SK-N-SH (cell line): ENCODE data around the gene ITIH5. TPM values are rescaled to one million over a fixed set of nuclear protein-coding genes. Genes with fewer than 3 reads are reported as not detected.

Experiments
- ELF1 ChIP-seq: IDR thresholded peaks from 2 replicates; pipeline ENCODE4 v1.4.0; 2012
- FOSL2 ChIP-seq: IDR thresholded peaks from 2 replicates; pipeline ENCODE4 v1.4.0; 2012; ENCODE audit warnings: low read depth, mild to moderate bottlenecking, moderate library complexity, borderline replicate concordance
- FOXM1 ChIP-seq: IDR thresholded peaks from 2 replicates; pipeline ENCODE4 v1.4.0; 2012; ENCODE audit warnings: low read depth, mild to moderate bottlenecking
- MEF2A ChIP-seq: IDR thresholded peaks from 2 replicates; pipeline ENCODE4 v1.4.0; 2012; ENCODE audit warnings: low read depth, borderline replicate concordance
- NRF1 ChIP-seq: IDR thresholded peaks from 2 replicates; pipeline ENCODE4 v1.6.1; 2012; ENCODE audit warnings: low read depth, mild to moderate bottlenecking, low read length
- POLR2AphosphoS5 ChIP-seq: IDR thresholded peaks from 2 replicates; pipeline ENCODE4 v1.6.1; 2012; ENCODE audit warnings: low read depth, low read length
- RFX5 ChIP-seq: IDR thresholded peaks from 2 replicates; pipeline ENCODE4 v1.6.1; 2012; ENCODE audit warnings: mild to moderate bottlenecking, improper control_type of control experiment, low read length
- polyA plus RNA-seq, 3 experiments: library from polyadenylated mRNA; depleted of rRNA; stranded (reverse); fragments of >200 nt; gene quantifications; 2 replicates each; pipeline ENCODE4 v1.2.3, GENCODE V29; 2012
- TF ChIP-seq, protein P1 (sequence below): IDR thresholded peaks from 2 replicates; pipeline ENCODE4 v1.4.0; 2012; ENCODE audit warnings: low read depth, borderline replicate concordance
- TF ChIP-seq, protein P2 (sequence below): IDR thresholded peaks from 2 replicates; pipeline ENCODE4 v1.4.0; 2012; ENCODE audit warnings: low read depth
- TF ChIP-seq, protein P3 (sequence below): fragments of 200-600 bp; sonication (generic); IDR thresholded peaks from 2 replicates; pipeline ENCODE4 v1.6.1; 2017; ENCODE audit warnings: antibody characterized with exemption, mild to moderate bottlenecking, moderate library complexity

Gene ITIH5
- polyA plus RNA-seq, 1 of the 3 experiments (the other 2 are of a cell fraction) = 0.07 TPM

DNA sequence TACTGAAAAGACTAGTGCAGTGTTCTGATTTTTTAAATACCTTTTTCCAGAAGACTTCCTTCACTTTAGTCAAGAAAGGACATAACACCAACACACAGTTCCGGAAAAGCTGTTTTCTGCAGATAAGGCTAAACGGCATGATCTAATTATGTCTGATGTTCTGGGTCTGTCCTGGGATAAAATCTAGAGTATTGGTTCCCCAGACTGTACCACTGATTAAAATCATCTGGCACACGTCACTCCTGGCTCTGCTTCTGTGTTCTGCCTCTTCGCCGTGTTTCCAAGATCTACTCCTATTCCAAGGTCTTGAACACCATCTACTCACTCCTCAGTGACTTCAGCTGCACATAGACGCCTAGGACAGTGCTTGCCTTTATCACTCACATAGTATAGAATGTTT lies 155.2 kb downstream of the ITIH5 start (continued):
- TF ChIP-seq, protein P1, sequence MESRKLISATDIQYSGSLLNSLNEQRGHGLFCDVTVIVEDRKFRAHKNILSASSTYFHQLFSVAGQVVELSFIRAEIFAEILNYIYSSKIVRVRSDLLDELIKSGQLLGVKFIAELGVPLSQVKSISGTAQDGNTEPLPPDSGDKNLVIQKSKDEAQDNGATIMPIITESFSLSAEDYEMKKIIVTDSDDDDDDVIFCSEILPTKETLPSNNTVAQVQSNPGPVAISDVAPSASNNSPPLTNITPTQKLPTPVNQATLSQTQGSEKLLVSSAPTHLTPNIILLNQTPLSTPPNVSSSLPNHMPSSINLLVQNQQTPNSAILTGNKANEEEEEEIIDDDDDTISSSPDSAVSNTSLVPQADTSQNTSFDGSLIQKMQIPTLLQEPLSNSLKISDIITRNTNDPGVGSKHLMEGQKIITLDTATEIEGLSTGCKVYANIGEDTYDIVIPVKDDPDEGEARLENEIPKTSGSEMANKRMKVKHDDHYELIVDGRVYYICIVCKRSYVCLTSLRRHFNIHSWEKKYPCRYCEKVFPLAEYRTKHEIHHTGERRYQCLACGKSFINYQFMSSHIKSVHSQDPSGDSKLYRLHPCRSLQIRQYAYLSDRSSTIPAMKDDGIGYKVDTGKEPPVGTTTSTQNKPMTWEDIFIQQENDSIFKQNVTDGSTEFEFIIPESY = no peak
- TF ChIP-seq FOXM1 = no peak
- no peak for TF ChIP-seq NRF1
- peak; percentile 23; the same call in 1 of the 2 replicates for TF ChIP-seq POLR2AphosphoS5
- no peak for TF ChIP-seq FOSL2
- no peak for TF ChIP-seq ELF1
- no peak for TF ChIP-seq MEF2A
- TF ChIP-seq RFX5 = no peak
- TF ChIP-seq, protein P2, sequence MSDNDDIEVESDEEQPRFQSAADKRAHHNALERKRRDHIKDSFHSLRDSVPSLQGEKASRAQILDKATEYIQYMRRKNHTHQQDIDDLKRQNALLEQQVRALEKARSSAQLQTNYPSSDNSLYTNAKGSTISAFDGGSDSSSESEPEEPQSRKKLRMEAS = no peak
- TF ChIP-seq, protein P3, sequence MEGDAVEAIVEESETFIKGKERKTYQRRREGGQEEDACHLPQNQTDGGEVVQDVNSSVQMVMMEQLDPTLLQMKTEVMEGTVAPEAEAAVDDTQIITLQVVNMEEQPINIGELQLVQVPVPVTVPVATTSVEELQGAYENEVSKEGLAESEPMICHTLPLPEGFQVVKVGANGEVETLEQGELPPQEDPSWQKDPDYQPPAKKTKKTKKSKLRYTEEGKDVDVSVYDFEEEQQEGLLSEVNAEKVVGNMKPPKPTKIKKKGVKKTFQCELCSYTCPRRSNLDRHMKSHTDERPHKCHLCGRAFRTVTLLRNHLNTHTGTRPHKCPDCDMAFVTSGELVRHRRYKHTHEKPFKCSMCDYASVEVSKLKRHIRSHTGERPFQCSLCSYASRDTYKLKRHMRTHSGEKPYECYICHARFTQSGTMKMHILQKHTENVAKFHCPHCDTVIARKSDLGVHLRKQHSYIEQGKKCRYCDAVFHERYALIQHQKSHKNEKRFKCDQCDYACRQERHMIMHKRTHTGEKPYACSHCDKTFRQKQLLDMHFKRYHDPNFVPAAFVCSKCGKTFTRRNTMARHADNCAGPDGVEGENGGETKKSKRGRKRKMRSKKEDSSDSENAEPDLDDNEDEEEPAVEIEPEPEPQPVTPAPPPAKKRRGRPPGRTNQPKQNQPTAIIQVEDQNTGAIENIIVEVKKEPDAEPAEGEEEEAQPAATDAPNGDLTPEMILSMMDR = no peak

Other genes with a start within 250 kb of the ITIH5 start
- gene ITIH2, start 36.4 kb upstream of the ITIH5 start, polyA plus RNA-seq (2012; rRNA removed) = not detected in 2 replicates
- 3.2 and 4.4 TPM in 2 replicates for gene KIN, start 121.0 kb upstream of the ITIH5 start, polyA plus RNA-seq (2012; rRNA removed)
- 299 and 331 TPM in 2 replicates for gene ATP5F1C, start 121.2 kb upstream of the ITIH5 start, polyA plus RNA-seq (2012; rRNA removed)
- 1.7 and 2.4 TPM in 2 replicates for gene TAF3, start 151.5 kb upstream of the ITIH5 start, polyA plus RNA-seq (2012; rRNA removed)